SK-N-SH (cell line): ENCODE data around the gene ERLIN1. TPM values are rescaled to one million over a fixed set of nuclear protein-coding genes. Genes with fewer than 3 reads are reported as not detected.

Source experiments
- CTCF ChIA-PET: fragments of 300-600, 350-600 bp; formaldehyde crosslinking; extraction: SDS; loops from one replicate; lab custom pipeline; 2021; lab: Yijun Ruan, JAX
- POLR2A ChIA-PET: fragments of 350-600 bp; sonication (Branson Sonifier 250); formaldehyde crosslinking; extraction: SDS; loops from one replicate; lab custom pipeline; 2020; ENCODE audit warnings: antibody characterized with exemption, inconsistent platforms; lab: Yijun Ruan, JAX
- DNase-seq: peaks from one replicate; pipeline ENCODE4 v3.0.0; 2012
- H2AFZ ChIP-seq: fragments of 200-600 bp; sonication (generic); 2 replicates; pipeline ENCODE4 v1.8.1; 2016; ENCODE audit warnings: antibody characterized with exemption, mild to moderate bottlenecking, low read depth
- H3F3A ChIP-seq: fragments of 200-600 bp; sonication (generic); replicated peaks from 2 replicates; pipeline ENCODE3; 2016; ENCODE audit warnings: antibody characterized with exemption, mild to moderate bottlenecking; ENCODE audit not compliant: insufficient read depth
- H3K27ac ChIP-seq, 2 experiments: fragments of 200-500 bp in 1 of 2; fragments of 200-600 bp in 1 of 2; sonication (Bioruptor generic) in 1 of 2; sonication (generic), shearing (Covaris generic) in 1 of 2; 2 replicates each; pipeline versions ENCODE4 v1.5.1 to v1.6.1; 2014 to 2016; ENCODE audit warnings: low read depth in 2 of 2, inconsistent platforms in 1 of 2, low read length in 1 of 2, mild to moderate bottlenecking in 1 of 2, mixed read lengths in 1 of 2
- H3K27me3 ChIP-seq: fragments of 200-600 bp; sonication (generic), shearing (Covaris generic); 2 replicates; pipeline ENCODE4 v1.6.1; 2016; ENCODE audit warnings: mixed run types; ENCODE audit not compliant: insufficient read depth
- H3K36me3 ChIP-seq, 2 experiments: fragments of 200-500 bp in 1 of 2; fragments of 200-600 bp in 1 of 2; sonication (Bioruptor generic) in 1 of 2; sonication (generic) in 1 of 2; replicated peaks in 1 of 2; 2 replicates each; pipeline versions ENCODE3 to v1.5.1; 2014 to 2016; ENCODE audit warnings: low read length in 1 of 2, mild to moderate bottlenecking in 1 of 2; ENCODE audit not compliant: insufficient read depth in 2 of 2, control insufficient read depth in 1 of 2
- H3K4me1 ChIP-seq, 2 experiments: fragments of 200-500 bp in 1 of 2; fragments of 200-600 bp in 1 of 2; sonication (Bioruptor generic) in 1 of 2; sonication (generic), shearing (Covaris generic) in 1 of 2; 2 replicates each; pipeline versions ENCODE4 v1.5.1 to v1.6.1; 2014 to 2016; ENCODE audit warnings: low read depth in 1 of 2, low read length in 1 of 2, mixed run types in 1 of 2; ENCODE audit not compliant: insufficient read depth in 2 of 2, control insufficient read depth in 1 of 2
- H3K4me2 ChIP-seq: fragments of 200-600 bp; sonication (generic), shearing (Covaris generic); 2 replicates; pipeline ENCODE4 v1.6.1; 2017; ENCODE audit warnings: mixed run types
- H3K4me3 ChIP-seq, 2 experiments: fragments of 200-500 bp in 1 of 2; fragments of 200-600 bp in 1 of 2; sonication (Bioruptor generic) in 1 of 2; sonication (generic), shearing (Covaris generic) in 1 of 2; 2 replicates each; pipeline versions ENCODE4 v1.5.1 to v1.8.1; 2014 to 2016; ENCODE audit warnings: low read depth in 2 of 2, inconsistent platforms in 1 of 2, low read length in 1 of 2, mild to moderate bottlenecking in 1 of 2, mixed read lengths in 1 of 2, moderate library complexity in 1 of 2
- H3K79me2 ChIP-seq: fragments of 200-600 bp; sonication (generic); 2 replicates; pipeline ENCODE4 v1.8.1; 2017; ENCODE audit warnings: mild to moderate bottlenecking; ENCODE audit not compliant: insufficient read depth
- H3K9ac ChIP-seq: fragments of 200-600 bp; sonication (generic); 2 replicates; pipeline ENCODE4 v1.6.1; 2017; ENCODE audit warnings: mixed run types
- H3K9me2 ChIP-seq: fragments of 200-600 bp; sonication (generic); 2 replicates; pipeline ENCODE4 v1.6.1; 2017; ENCODE audit warnings: mixed run types
- H3K9me3 ChIP-seq: fragments of 200-600 bp; sonication (generic); 2 replicates; pipeline ENCODE4 v1.6.1; 2017; ENCODE audit warnings: mixed run types, mild to moderate bottlenecking, moderate library complexity
- H4K20me1 ChIP-seq: fragments of 200-600 bp; sonication (generic); 2 replicates; pipeline ENCODE4 v1.6.1; 2017; ENCODE audit warnings: mild to moderate bottlenecking, mixed run types; ENCODE audit not compliant: insufficient read depth
- CHD2 ChIP-seq: fragments of 150-350 bp; IDR thresholded peaks from 2 replicates; pipeline ENCODE4 v1.6.1; 2018; ENCODE audit warnings: low read length; ENCODE audit not compliant: partially characterized antibody
- ELF1 ChIP-seq: IDR thresholded peaks from 2 replicates; pipeline ENCODE4 v1.4.0; 2012
- EP300 ChIP-seq, 2 experiments: IDR thresholded peaks; 2 replicates each; pipeline versions ENCODE4 v1.4.0 to v1.6.1; 2012; ENCODE audit warnings: borderline replicate concordance in 1 of 2, low read depth in 1 of 2, low read length in 1 of 2
- FOSL2 ChIP-seq: IDR thresholded peaks from 2 replicates; pipeline ENCODE4 v1.4.0; 2012; ENCODE audit warnings: low read depth, mild to moderate bottlenecking, moderate library complexity, borderline replicate concordance
- NFIC ChIP-seq: IDR thresholded peaks from 2 replicates; pipeline ENCODE4 v1.4.0; 2012; ENCODE audit warnings: borderline replicate concordance
- POLR2AphosphoS5 ChIP-seq: IDR thresholded peaks from 2 replicates; pipeline ENCODE4 v1.6.1; 2012; ENCODE audit warnings: low read depth, low read length
- RCOR1 ChIP-seq: fragments of 150-350 bp; IDR thresholded peaks from 2 replicates; pipeline ENCODE4 v1.6.1; 2017; ENCODE audit warnings: antibody characterized with exemption, low read length
- RXRA ChIP-seq: IDR thresholded peaks from 2 replicates; pipeline ENCODE4 v1.4.0; 2012; ENCODE audit warnings: low read depth, mild to moderate bottlenecking, borderline replicate concordance
- SMC3 ChIP-seq: IDR thresholded peaks from 2 replicates; pipeline ENCODE4 v1.6.1; 2012; ENCODE audit warnings: low read depth, low read length, improper control_type of control experiment
- WGBS: methylation state at CpG from one replicate; pipeline ENCODE4 v1.1.6; 2017; ENCODE audit warnings: low lambda C conversion rate; 5-methylcytosine and 5-hydroxymethylcytosine counted together
- polyA plus RNA-seq, 3 experiments: library from polyadenylated mRNA; depleted of rRNA; stranded (reverse); fragments of >200 nt; gene quantifications; 2 replicates each; pipeline ENCODE4 v1.2.3, GENCODE V29; 2012
- TF ChIP-seq, protein P1 (sequence below): IDR thresholded peaks from 2 replicates; pipeline ENCODE4 v1.4.0; 2012; ENCODE audit warnings: low read depth, borderline replicate concordance
- TF ChIP-seq, protein P2 (sequence below): IDR thresholded peaks from 2 replicates; pipeline ENCODE4; 2012
- TF ChIP-seq, protein P3 (sequence below): fragments of 150-350 bp; IDR thresholded peaks from 2 replicates; pipeline ENCODE4 v1.6.1; 2016; ENCODE audit warnings: mild to moderate bottlenecking, low read depth, low read length

Gene ERLIN1
- polyA plus RNA-seq, 1 of the 3 experiments (the other 2 are of a cell fraction), result 43.8 TPM

GRCh38 chr10:100194711-100195110, 8.9 kb upstream of the ERLIN1 start:
- no peak for TF ChIP-seq ELF1
- TF ChIP-seq NFIC, result no peak
- no peak for TF ChIP-seq RXRA
- no peak for TF ChIP-seq FOSL2
- no peak for TF ChIP-seq RCOR1
- TF ChIP-seq, protein P1, sequence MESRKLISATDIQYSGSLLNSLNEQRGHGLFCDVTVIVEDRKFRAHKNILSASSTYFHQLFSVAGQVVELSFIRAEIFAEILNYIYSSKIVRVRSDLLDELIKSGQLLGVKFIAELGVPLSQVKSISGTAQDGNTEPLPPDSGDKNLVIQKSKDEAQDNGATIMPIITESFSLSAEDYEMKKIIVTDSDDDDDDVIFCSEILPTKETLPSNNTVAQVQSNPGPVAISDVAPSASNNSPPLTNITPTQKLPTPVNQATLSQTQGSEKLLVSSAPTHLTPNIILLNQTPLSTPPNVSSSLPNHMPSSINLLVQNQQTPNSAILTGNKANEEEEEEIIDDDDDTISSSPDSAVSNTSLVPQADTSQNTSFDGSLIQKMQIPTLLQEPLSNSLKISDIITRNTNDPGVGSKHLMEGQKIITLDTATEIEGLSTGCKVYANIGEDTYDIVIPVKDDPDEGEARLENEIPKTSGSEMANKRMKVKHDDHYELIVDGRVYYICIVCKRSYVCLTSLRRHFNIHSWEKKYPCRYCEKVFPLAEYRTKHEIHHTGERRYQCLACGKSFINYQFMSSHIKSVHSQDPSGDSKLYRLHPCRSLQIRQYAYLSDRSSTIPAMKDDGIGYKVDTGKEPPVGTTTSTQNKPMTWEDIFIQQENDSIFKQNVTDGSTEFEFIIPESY, result no peak
- TF ChIP-seq, protein P2, sequence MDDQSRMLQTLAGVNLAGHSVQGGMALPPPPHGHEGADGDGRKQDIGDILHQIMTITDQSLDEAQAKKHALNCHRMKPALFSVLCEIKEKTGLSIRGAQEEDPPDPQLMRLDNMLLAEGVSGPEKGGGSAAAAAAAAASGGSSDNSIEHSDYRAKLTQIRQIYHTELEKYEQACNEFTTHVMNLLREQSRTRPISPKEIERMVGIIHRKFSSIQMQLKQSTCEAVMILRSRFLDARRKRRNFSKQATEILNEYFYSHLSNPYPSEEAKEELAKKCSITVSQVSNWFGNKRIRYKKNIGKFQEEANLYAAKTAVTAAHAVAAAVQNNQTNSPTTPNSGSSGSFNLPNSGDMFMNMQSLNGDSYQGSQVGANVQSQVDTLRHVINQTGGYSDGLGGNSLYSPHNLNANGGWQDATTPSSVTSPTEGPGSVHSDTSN, result no peak
- TF ChIP-seq CHD2, result no peak
- no peak for TF ChIP-seq SMC3
- TF ChIP-seq EP300 (IDR thresholded peaks at IDR 0.05; ENCODE audit: borderline replicate concordance in 1 of 2, low read depth in 1 of 2, low read length in 1 of 2), result no peak
- TF ChIP-seq, protein P3, sequence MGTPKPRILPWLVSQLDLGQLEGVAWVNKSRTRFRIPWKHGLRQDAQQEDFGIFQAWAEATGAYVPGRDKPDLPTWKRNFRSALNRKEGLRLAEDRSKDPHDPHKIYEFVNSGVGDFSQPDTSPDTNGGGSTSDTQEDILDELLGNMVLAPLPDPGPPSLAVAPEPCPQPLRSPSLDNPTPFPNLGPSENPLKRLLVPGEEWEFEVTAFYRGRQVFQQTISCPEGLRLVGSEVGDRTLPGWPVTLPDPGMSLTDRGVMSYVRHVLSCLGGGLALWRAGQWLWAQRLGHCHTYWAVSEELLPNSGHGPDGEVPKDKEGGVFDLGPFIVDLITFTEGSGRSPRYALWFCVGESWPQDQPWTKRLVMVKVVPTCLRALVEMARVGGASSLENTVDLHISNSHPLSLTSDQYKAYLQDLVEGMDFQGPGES, result no peak
- no peak for TF ChIP-seq POLR2AphosphoS5
- Histone ChIP-seq H3K36me3 (peaks cover 72 to 81% of the 10 kb centered on the region in 2 experiments), H3K27ac (no peak overlapping the region), H3K4me1 (no peaks in the 10 kb centered on the region; a peak in 1 of 4 replicates), H3K4me3 (no peak overlapping the region), H3K4me2 (no peak overlapping the region), H3K9me2 (no peaks in the 10 kb centered on the region), H4K20me1 (no peaks in the 10 kb centered on the region), H3K79me2 (0 out of 2 replicates have a peak, but pooled peaks cover 3% of the 10 kb centered on the region), H2AFZ (no peak overlapping the region), H3K9me3 (no peaks in the 10 kb centered on the region), H3F3A (no peaks in the 10 kb centered on the region), H3K27me3 (no peaks in the 10 kb centered on the region), H3K9ac (no peak overlapping the region)
- no peak for DNase-seq
- ChIA-PET CTCF (interaction anchor here (0.8 kb wide), 1 partner anchor 26 kb away, joined by 3 read pairs; no protein-coding TSS in a partner anchor), POLR2A (no interaction called here)
- 100% methylated on average over 1 of the region's 1 CpG for WGBS

DNA sequence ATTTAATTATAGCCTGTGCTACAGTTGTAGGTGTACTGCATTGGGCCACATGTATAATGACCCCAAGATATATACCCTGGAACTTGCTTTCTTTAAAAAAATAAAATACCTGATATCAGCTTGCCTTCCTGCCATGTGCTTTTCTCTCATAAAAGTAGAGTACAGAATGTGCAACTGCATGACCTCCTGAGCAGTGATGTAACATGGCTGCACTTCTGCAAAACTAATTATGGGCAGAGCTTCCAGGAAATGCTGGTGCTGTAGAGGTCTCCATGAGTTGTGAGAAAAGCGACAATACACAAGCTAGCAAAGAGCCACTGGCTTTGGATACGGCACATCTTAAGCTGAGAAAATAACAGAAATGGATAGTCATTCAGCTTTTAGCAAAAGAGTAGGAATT, 6.5 kb upstream of the ERLIN1 start:
- CTCF ChIA-PET, result interaction anchor here (1.1 to 1.4 kb wide), 4 partner anchors 9 to 347 kb away, joined by 3 to 4 read pairs (median 3); no protein-coding TSS in a partner anchor

More for the DNA sequence above, 6.5 kb upstream of the ERLIN1 start:
- POLR2A ChIA-PET, result no interaction called here
- DNase-seq, result no peak
- Histone ChIP-seq H4K20me1 (no peaks in the 10 kb centered on the region), H3K9ac (no peak overlapping the region), H3F3A (peaks cover 10% of the 10 kb centered on the region), H3K9me2 (no peaks in the 10 kb centered on the region), H3K9me3 (no peaks in the 10 kb centered on the region), H3K27ac (no peak overlapping the region), H3K27me3 (no peaks in the 10 kb centered on the region), H3K36me3 (peaks cover 66 to 78% of the 10 kb centered on the region in 2 experiments), H2AFZ (no peak overlapping the region), H3K4me2 (no peak overlapping the region), H3K4me3 (no peak overlapping the region), H3K4me1 (no peaks in the 10 kb centered on the region; a peak in 1 of 4 replicates), H3K79me2 (peaks cover 23% of the 10 kb centered on the region)
- 100% methylated on average over 2 of the region's 2 CpGs for WGBS
- TF ChIP-seq, protein P1, result no peak
- TF ChIP-seq, protein P2, result no peak
